H9 (cell line): Measurements from ENCODE around the gene TEK. TPM values are rescaled to one million over a fixed set of nuclear protein-coding genes. Genes with fewer than 3 reads are reported as not detected.

Experiments
- DNase-seq: peaks from one replicate; pipeline ENCODE4 v3.0.0-alpha.2; 2017
- H2AFZ ChIP-seq: one replicate; pipeline ENCODE4 v1.6.1; 2013; ENCODE audit warnings: mild to moderate bottlenecking, low read length, control low read depth, moderate library complexity
- H2AK5ac ChIP-seq: 2 replicates; pipeline ENCODE4 v1.6.1; 2013; ENCODE audit warnings: low read length, control low read depth, mixed read lengths; ENCODE audit not compliant: insufficient read length
- H2BK120ac ChIP-seq: one replicate; pipeline ENCODE4 v1.6.1; 2013; ENCODE audit warnings: low read depth, mild to moderate bottlenecking, low read length, control low read depth, inconsistent platforms; ENCODE audit not compliant: poor library complexity, severe bottlenecking
- H2BK12ac ChIP-seq: 2 replicates; pipeline ENCODE4 v1.6.1; 2013; ENCODE audit warnings: low read length, control low read depth, mixed read lengths, low read depth; ENCODE audit not compliant: insufficient read length
- H2BK15ac ChIP-seq: 2 replicates; pipeline ENCODE4 v1.6.1; 2013; ENCODE audit warnings: low read depth, low read length, control low read depth
- H2BK20ac ChIP-seq: one replicate; pipeline ENCODE4 v1.6.1; 2013; ENCODE audit warnings: low read depth, mild to moderate bottlenecking, low read length, control low read depth, inconsistent platforms; ENCODE audit not compliant: poor library complexity, severe bottlenecking
- H2BK5ac ChIP-seq: 2 replicates; pipeline ENCODE4 v1.6.1; 2013; ENCODE audit warnings: low read length, control low read depth, mixed read lengths; ENCODE audit not compliant: insufficient read length
- H3K14ac ChIP-seq: 2 replicates; pipeline ENCODE4 v1.6.1; 2013; ENCODE audit warnings: low read length, control low read depth; ENCODE audit not compliant: insufficient read depth
- H3K18ac ChIP-seq: 2 replicates; pipeline ENCODE4 v1.6.1; 2013; ENCODE audit warnings: low read depth, mild to moderate bottlenecking, mixed read lengths, low read length, control low read depth; ENCODE audit not compliant: insufficient read length
- H3K23ac ChIP-seq: 2 replicates; pipeline ENCODE4 v1.6.1; 2013; ENCODE audit warnings: low read length, control low read depth, mixed read lengths, low read depth; ENCODE audit not compliant: insufficient read length
- H3K23me2 ChIP-seq: 2 replicates; pipeline ENCODE4 v1.6.1; 2013; ENCODE audit warnings: low read depth, mild to moderate bottlenecking, mixed read lengths, low read length, control low read depth; ENCODE audit not compliant: insufficient read length, poor library complexity, severe bottlenecking
- H3K27ac ChIP-seq: 2 replicates; pipeline ENCODE4 v1.5.1; 2013; ENCODE audit warnings: low read length, control low read depth, mixed read lengths, low read depth; ENCODE audit not compliant: insufficient read length
- H3K27me3 ChIP-seq: 2 replicates; pipeline ENCODE4 v1.6.1; 2013; ENCODE audit warnings: low read length, control low read depth, inconsistent platforms; ENCODE audit not compliant: insufficient read depth
- H3K4ac ChIP-seq: 2 replicates; pipeline ENCODE4 v1.6.1; 2013; ENCODE audit warnings: low read depth, mild to moderate bottlenecking, control low read depth, inconsistent platforms, low read length, moderate library complexity
- H3K4me1 ChIP-seq: 2 replicates; pipeline ENCODE4 v1.6.1; 2013; ENCODE audit warnings: low read length, control low read depth, inconsistent platforms; ENCODE audit not compliant: insufficient read depth
- H3K4me2 ChIP-seq: 2 replicates; pipeline ENCODE4 v1.6.1; 2013; ENCODE audit warnings: low read length, control low read depth, mixed read lengths; ENCODE audit not compliant: insufficient read length, insufficient read depth
- H3K56ac ChIP-seq: 2 replicates; pipeline ENCODE4 v1.6.1; 2013; ENCODE audit warnings: low read depth, mild to moderate bottlenecking, mixed read lengths, low read length, control low read depth; ENCODE audit not compliant: insufficient read length
- H3K79me1 ChIP-seq: 2 replicates; pipeline ENCODE4 v1.6.1; 2013; ENCODE audit warnings: low read depth, mild to moderate bottlenecking, moderate library complexity, low read length, control low read depth, inconsistent platforms; ENCODE audit not compliant: insufficient read depth, poor library complexity, severe bottlenecking
- H3K79me2 ChIP-seq: 2 replicates; pipeline ENCODE4 v1.6.1; 2013; ENCODE audit warnings: low read length, control low read depth, inconsistent platforms; ENCODE audit not compliant: insufficient read depth
- H3K9ac ChIP-seq: 2 replicates; pipeline ENCODE4 v1.6.1; 2013; ENCODE audit warnings: low read length, control low read depth, mixed read lengths; ENCODE audit not compliant: insufficient read length; ENCODE audit errors: extremely low read depth
- H3K9me3 ChIP-seq: one replicate; pipeline ENCODE4 v1.6.1; 2013; ENCODE audit warnings: low read depth, low read length, inconsistent platforms; ENCODE audit not compliant: control insufficient read depth
- H3T11ph ChIP-seq: one replicate; pipeline ENCODE4 v1.6.1; 2013; ENCODE audit warnings: mild to moderate bottlenecking, low read length, control low read depth, inconsistent platforms
- H4K20me1 ChIP-seq: one replicate; pipeline ENCODE4 v1.6.1; 2013; ENCODE audit not compliant: control insufficient read depth, insufficient read length, insufficient read depth
- H4K5ac ChIP-seq: 2 replicates; pipeline ENCODE4 v1.6.1; 2013; ENCODE audit warnings: low read depth, mild to moderate bottlenecking, mixed read lengths, low read length, control low read depth; ENCODE audit not compliant: insufficient read length
- H4K8ac ChIP-seq: replicated peaks from 2 replicates; pipeline ENCODE4 v1.6.1; 2013; ENCODE audit warnings: low read length, control low read depth, mixed read lengths, low read depth; ENCODE audit not compliant: insufficient read length
- H4K91ac ChIP-seq: 2 replicates; pipeline ENCODE4 v1.6.1; 2013; ENCODE audit warnings: low read depth, mild to moderate bottlenecking, moderate library complexity, mixed read lengths, low read length, control low read depth; ENCODE audit not compliant: insufficient read length
- H3K27ac Mint-ChIP-seq, 3 experiments: 2 replicates in 2 of 3; 3 replicates in 1 of 3; pipeline ENCODE4 v1.8.0; 2020 to 2021; ENCODE audit warnings: mixed read lengths in 3 of 3, mild to moderate bottlenecking in 1 of 3, moderate library complexity in 1 of 3
- H3K27me3 Mint-ChIP-seq: 2 replicates; pipeline ENCODE4 v1.8.0; 2021; ENCODE audit warnings: low read depth, mild to moderate bottlenecking, moderate library complexity, mixed read lengths
- H3K36me3 Mint-ChIP-seq, 3 experiments: 2 replicates in 2 of 3; 3 replicates in 1 of 3; pipeline ENCODE4 v1.8.0; 2020 to 2021; ENCODE audit warnings: low read depth in 3 of 3, mixed read lengths in 3 of 3; ENCODE audit not compliant: insufficient read depth in 1 of 3
- H3K4me1 Mint-ChIP-seq, 2 experiments: 2 replicates each; pipeline ENCODE4 v1.8.0; 2020; ENCODE audit warnings: mixed read lengths in 2 of 2
- H3K4me3 Mint-ChIP-seq, 2 experiments: 2 replicates in 1 of 2; 3 replicates in 1 of 2; pipeline ENCODE4 v1.8.0; 2020 to 2021; ENCODE audit warnings: mild to moderate bottlenecking in 2 of 2, mixed read lengths in 2 of 2, moderate library complexity in 1 of 2
- H3K9me3 Mint-ChIP-seq, 2 experiments: 2 replicates in 1 of 2; 3 replicates in 1 of 2; pipeline ENCODE4 v1.8.0; 2020; ENCODE audit warnings: mild to moderate bottlenecking in 2 of 2, mixed read lengths in 2 of 2, moderate library complexity in 1 of 2
- CTCF ChIP-seq: fragments of 200-600 bp; sonication (generic); conservative IDR thresholded peaks from 3 replicates; pipeline ENCODE4 v1.8.0; 2021; ENCODE audit warnings: antibody characterized with exemption, mild to moderate bottlenecking
- WGBS: extraction: QIAGEN DNeasy Blood & Tissue Kit; methylation state at CpG from one replicate; pipeline ENCODE4 v1.1.7; 2013; ENCODE audit warnings: missing lambda C conversion rate, low lambda C conversion rate, mixed read lengths; ENCODE audit not compliant: insufficient read length; ENCODE audit errors: extremely low coverage; 5-methylcytosine and 5-hydroxymethylcytosine counted together
- total RNA-seq: library from RNA; stranded (reverse); gene quantifications from 2 replicates; pipeline ENCODE4 v1.2.1, GENCODE V29; 2021

TEK gene
- total RNA-seq, 1 experiment from 2014 or later: 1.8 TPM

DNA sequence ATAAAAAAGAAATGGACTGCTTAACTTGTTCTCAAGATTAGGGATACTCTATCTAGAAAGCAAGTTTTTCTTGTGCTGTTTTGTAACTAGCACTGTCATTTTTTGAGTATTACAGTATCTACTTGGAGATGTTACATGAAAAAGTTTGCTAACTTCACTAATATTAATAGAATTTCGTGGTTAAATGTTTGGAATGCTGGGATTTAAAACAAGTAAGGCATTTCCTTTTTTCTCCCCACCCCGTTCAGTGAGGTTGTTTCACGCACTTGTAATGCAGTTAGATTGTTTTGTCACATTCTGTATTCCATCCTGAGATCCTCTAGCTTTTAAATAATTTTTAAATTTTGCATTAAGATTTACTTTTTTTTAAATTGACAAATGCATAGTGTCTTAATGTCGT is 20.0 kb upstream of the TEK start:
- H3K18ac ChIP-seq: no peak overlapping the region
- no peak overlapping the region for H3T11ph ChIP-seq
- H3K27ac ChIP-seq: no peak overlapping the region
- no peak overlapping the region for H3K14ac ChIP-seq
- no peaks in the 10 kb centered on the region for H3K23me2 ChIP-seq
- no CpG with 5 or more reads among the region's 4 CpGs for WGBS
- H3K9ac ChIP-seq: no peak overlapping the region
- H4K8ac ChIP-seq: no peak overlapping the region
- no peak for DNase-seq
- no peak overlapping the region for H4K91ac ChIP-seq
- no peak for TF ChIP-seq CTCF
- H3K27me3 ChIP-seq: no peaks in the 10 kb centered on the region
- H3K27me3 Mint-ChIP-seq: no peaks in the 10 kb centered on the region
- H3K9me3 Mint-ChIP-seq: peaks cover 0 to 7% of the 10 kb centered on the region in 2 experiments; a peak in 3 of 5 replicates
- H3K79me1 ChIP-seq: no peaks in the 10 kb centered on the region
- no peak overlapping the region for H2BK120ac ChIP-seq
- H4K20me1 ChIP-seq: no peaks in the 10 kb centered on the region
- no peak overlapping the region for H3K4me2 ChIP-seq
- H3K4me3 Mint-ChIP-seq: no peak overlapping the region
- H2BK5ac ChIP-seq: no peak overlapping the region
- H3K23ac ChIP-seq: no peak overlapping the region
- no peak overlapping the region for H3K4ac ChIP-seq
- no peak overlapping the region for H2AFZ ChIP-seq
- H2AK5ac ChIP-seq: no peak overlapping the region
- no peak overlapping the region for H2BK12ac ChIP-seq
- H3K4me1 Mint-ChIP-seq: no peaks in the 10 kb centered on the region
- no peaks in the 10 kb centered on the region; the same call in 1 of the 2 replicates for H3K4me1 ChIP-seq
- H3K56ac ChIP-seq: no peak overlapping the region
- H4K5ac ChIP-seq: no peak overlapping the region
- no peak overlapping the region; a peak in 1 of 7 replicates for H3K27ac Mint-ChIP-seq
- peaks cover 0 to 5% (median 0%) of the 10 kb centered on the region in 3 experiments; a peak in 2 of 7 replicates for H3K36me3 Mint-ChIP-seq
- no peaks in the 10 kb centered on the region for H3K9me3 ChIP-seq
- H3K79me2 ChIP-seq: no peaks in the 10 kb centered on the region
- H2BK20ac ChIP-seq: no peak overlapping the region
- H2BK15ac ChIP-seq: no peak overlapping the region
